Astrocyte (in vitro differentiated cells and primary cell): ENCODE results near the gene M6PR.

ENCODE experiments used
- CTCF ChIP-seq: IDR thresholded peaks from 2 replicates; pipeline ENCODE4 v1.5.1; 2011; ENCODE audit warnings: low read depth, mild to moderate bottlenecking, inconsistent platforms, low read length, moderate library complexity; ENCODE audit not compliant: insufficient read depth
- EZH2 ChIP-seq: IDR thresholded peaks from 2 replicates; pipeline ENCODE4 v1.6.1; 2012; ENCODE audit warnings: mild to moderate bottlenecking, low read length, inconsistent platforms; ENCODE audit not compliant: insufficient read depth

GRCh38 chr12:8946733-8947132 is 2.7 kb downstream of the M6PR start:
- no peak for TF ChIP-seq CTCF
- TF ChIP-seq EZH2 = no peak
